K562 (cell line): ENCODE measurements around the gene UBR4. TPM values are rescaled to one million over a fixed set of nuclear protein-coding genes. Genes with fewer than 3 reads are reported as not detected.

Experiments used
- ATAC-seq: fragments of 200-7000 bp; cut with Tn5 transposase; 3 replicates; pipeline ENCODE4 v1.9.1; 2020; ENCODE audit warnings: moderate library complexity
- BruUV-seq: library from RNA; stranded (reverse); fragments of 400-500 nt; replicated peaks from 2 replicates; lab custom pipeline; 2021; lab: Mats Ljungman, UMichigan
- CTCF ChIA-PET: fragments of 300-600 bp; formaldehyde crosslinking; extraction: SDS; loops from one replicate; lab custom pipeline; 2021; ENCODE audit warnings: low intra/inter-chr PET ratio; lab: Yijun Ruan, JAX
- POLR2A ChIA-PET: fragments of 300-600, 350-650 bp; sonication (Branson Sonifier 250); formaldehyde crosslinking; extraction: SDS; loops from one replicate; lab custom pipeline; 2021; ENCODE audit warnings: antibody characterized with exemption, inconsistent platforms; lab: Yijun Ruan, JAX
- DNase-seq, 4 experiments: peaks; one replicate each; pipeline versions ENCODE4 v3.0.0 to v3.0.0-alpha.2; 2011 to 2018; ENCODE audit warnings: low spot score in 3 of 4, mixed read lengths in 3 of 4; ENCODE audit errors: extremely low read depth in 1 of 4
- FAIRE-seq: peaks from 2 replicates; lab custom pipeline; 2011; peaks lifted over from hg19 to GRCh38; lab: Jason Lieb, UNC
- H2AFZ ChIP-seq: 2 replicates; pipeline ENCODE4 v1.6.0; 2011; ENCODE audit warnings: low read depth, low read length, control low read depth, inconsistent platforms
- H3K27ac ChIP-seq: fragments of 200-600 bp; 3 replicates; pipeline ENCODE4 v1.8.0; 2011; ENCODE audit warnings: low read depth, mild to moderate bottlenecking, control low read depth, inconsistent platforms, low read length, moderate library complexity, mixed read lengths; ENCODE audit errors: extremely low read depth
- H3K27me3 ChIP-seq, 2 experiments: fragments of 300-600 bp in 1 of 2; 2 replicates in 1 of 2; 3 replicates in 1 of 2; pipeline versions ENCODE4 v1.6.0 to v1.8.0; 2011; ENCODE audit warnings: inconsistent platforms in 2 of 2, low read length in 2 of 2, mild to moderate bottlenecking in 1 of 2, mixed read lengths in 1 of 2, moderate library complexity in 1 of 2; ENCODE audit not compliant: control insufficient read depth in 2 of 2, insufficient read depth in 2 of 2
- H3K36me3 ChIP-seq: fragments of 300-600 bp; 3 replicates; pipeline ENCODE4 v1.8.0; 2011; ENCODE audit warnings: mild to moderate bottlenecking, low read length, inconsistent platforms; ENCODE audit not compliant: control insufficient read depth, insufficient read depth
- H3K4me1 ChIP-seq, 2 experiments: fragments of 200-600 bp in 1 of 2; replicated peaks in 1 of 2; 2 replicates in 1 of 2; 3 replicates in 1 of 2; pipeline versions ENCODE4 v1.5.1 to v1.8.0; 2011; ENCODE audit warnings: inconsistent platforms in 2 of 2, low read length in 2 of 2, mild to moderate bottlenecking in 1 of 2, mixed read lengths in 1 of 2, moderate library complexity in 1 of 2; ENCODE audit not compliant: control insufficient read depth in 2 of 2, insufficient read depth in 2 of 2
- H3K4me2 ChIP-seq: 2 replicates; pipeline ENCODE4 v1.6.1; 2011; ENCODE audit warnings: low read length, control low read depth, inconsistent platforms, mixed read lengths; ENCODE audit not compliant: insufficient read depth
- H3K4me3 ChIP-seq: fragments of 200-600 bp; sonication (generic), shearing (Covaris generic); 2 replicates; pipeline ENCODE4 v1.5.1; 2016; ENCODE audit warnings: control low read depth, inconsistent platforms
- H3K79me2 ChIP-seq: fragments of 200-600 bp; 3 replicates; pipeline ENCODE4 v1.8.0; 2011; ENCODE audit warnings: low read length, inconsistent platforms; ENCODE audit not compliant: control insufficient read depth, insufficient read depth
- H3K9ac ChIP-seq, 2 experiments: 2 replicates each; pipeline versions ENCODE4 v1.6.0 to v1.6.1; 2011; ENCODE audit warnings: low read depth in 2 of 2, low read length in 2 of 2, control low read depth in 1 of 2, inconsistent platforms in 1 of 2, mild to moderate bottlenecking in 1 of 2, mixed read lengths in 1 of 2; ENCODE audit not compliant: insufficient read depth in 1 of 2
- H3K9me1 ChIP-seq: one replicate; pipeline ENCODE4 v1.6.0; 2011; ENCODE audit warnings: inconsistent platforms, mild to moderate bottlenecking, low read length, moderate library complexity; ENCODE audit not compliant: control insufficient read depth, insufficient read depth
- H3K9me3 ChIP-seq: replicated peaks from 2 replicates; pipeline ENCODE4 v1.5.1; 2011; ENCODE audit warnings: low read depth, low read length, inconsistent platforms; ENCODE audit not compliant: control insufficient read depth, insufficient read depth
- H4K20me1 ChIP-seq: replicated peaks from 2 replicates; pipeline ENCODE4 v1.6.1; 2011; ENCODE audit warnings: low read length, inconsistent platforms, mixed read lengths; ENCODE audit not compliant: control insufficient read depth, insufficient read depth
- CAMTA2 ChIP-seq: fragments of 250-450 bp; sonication (Bioruptor Pico); conservative IDR thresholded peaks from 2 replicates; pipeline ENCODE4 v1.5.1; 2022
- HDAC2 ChIP-seq: fragments of 450-650 bp; IDR thresholded peaks from 2 replicates; pipeline ENCODE4 v1.6.1; 2016; ENCODE audit warnings: mild to moderate bottlenecking
- HNRNPUL1 ChIP-seq: fragments of 200-400 bp; formaldehyde crosslinking; IDR thresholded peaks from 2 replicates; pipeline ENCODE4 v1.6.1; 2017; ENCODE audit warnings: low read length
- KLF1 ChIP-seq: fragments of 450-650 bp; IDR thresholded peaks from 2 replicates; pipeline ENCODE4 v1.6.1; 2016; ENCODE audit warnings: missing genetic modification characterization, missing compliant biosample characterization
- POLR3G ChIP-seq: IDR thresholded peaks from 2 replicates; pipeline ENCODE4 v1.6.1; 2011; ENCODE audit not compliant: insufficient read length, insufficient replicate concordance; ENCODE audit errors: extremely low read depth
- RBM39 ChIP-seq: fragments of 200-400 bp; formaldehyde crosslinking; optimal IDR thresholded peaks from 2 replicates; pipeline ENCODE3; 2018; ENCODE audit warnings: low read depth, low read length
- SMAD2 ChIP-seq: fragments of 150-350 bp; IDR thresholded peaks from 2 replicates; pipeline ENCODE4 v1.6.1; 2014; ENCODE audit warnings: low read depth, mild to moderate bottlenecking, low read length
- STAT5B ChIP-seq: fragments of 250-450 bp; sonication (Bioruptor Pico); IDR thresholded peaks from 2 replicates; pipeline ENCODE4 v1.8.0; 2021; ENCODE audit warnings: mild to moderate bottlenecking, inconsistent platforms
- ZNF644 ChIP-seq: fragments of 200-800 bp; sonication (Bioruptor generic); IDR thresholded peaks from 2 replicates; pipeline ENCODE4 v1.6.1; 2016; ENCODE audit warnings: low read depth, missing genetic modification characterization, missing compliant biosample characterization
- WGBS: fragments of 100-300 bp; shearing (Covaris generic); methylation state at CpG from one replicate; pipeline ENCODE4 v1.1.6; 2016; ENCODE audit warnings: low coverage, mixed read lengths; ENCODE audit not compliant: insufficient coverage; ENCODE audit errors: missing lambda C conversion rate; 5-methylcytosine and 5-hydroxymethylcytosine counted together
- in situ Hi-C: fragments of 300-500 bp; cut with MboI; formaldehyde crosslinking; loops from 4 replicates; pipeline ENCODE4 v1.15.0; 2018; ENCODE audit warnings: inconsistent platforms, mixed read lengths
- intact Hi-C: fragments of 100-400 bp; cut with micrococcal nuclease; formaldehyde crosslinking; loops from 2 replicates; pipeline ENCODE4 v1.14.2; 2022
- polyA plus RNA-seq, 8 experiments: library from polyadenylated mRNA; depleted of rRNA in 4 of 8; stranded (reverse) in 5 of 8; unstranded in 3 of 8; fragments of >200 nt; fragmentation: Nextera tagmentation in 2 of 8; fragmentation: Illumina TruSeq in 1 of 8; extraction: Ambion mirVana in 2 of 8; extraction: Trizol in 1 of 8; gene quantifications; 2 replicates each; pipeline versions ENCODE4 v1.2.1 to v1.2.3, GENCODE V29; 2011 to 2014; ENCODE audit warnings: inconsistent platforms in 1 of 8, missing spikeins in 1 of 8
- total RNA-seq, 7 experiments: library from RNA; depleted of rRNA in 6 of 7; stranded (reverse); fragments of >200 nt in 6 of 7; fragmentation: Illumina TruSeq in 2 of 7; extraction: Trizol in 2 of 7; gene quantifications; 2 replicates each; pipeline versions ENCODE4 v1.2.1 to v1.2.3, GENCODE V29; 2011 to 2021; ENCODE audit warnings: low replicate concordance in 1 of 7
- TF ChIP-seq, protein P1 (sequence below), 3 experiments: fragments of 200-800 bp in 1 of 3; fragments of 250-450 bp in 1 of 3; fragments of 450-650 bp in 1 of 3; sonication (Bioruptor Pico) in 1 of 3; sonication (Bioruptor generic) in 1 of 3; formaldehyde crosslinking in 1 of 3; IDR thresholded peaks; 2 replicates each; pipeline versions ENCODE4 v1.6.1 to v1.8.0; 2016 to 2022; ENCODE audit warnings: mild to moderate bottlenecking in 2 of 3, missing genetic modification characterization in 2 of 3, missing compliant biosample characterization in 1 of 3, moderate library complexity in 1 of 3
- TF ChIP-seq, protein P2 (sequence below): fragments of 450-650 bp; IDR thresholded peaks from 2 replicates; pipeline ENCODE4 v1.6.1; 2016; ENCODE audit warnings: low read depth, mild to moderate bottlenecking, moderate library complexity

UBR4 gene
- total and polyA plus RNA-seq, 9 of the 15 experiments (the other 6 are each of a cell fraction or from before 2014, with no cell fraction given), result 55.4 to 277 (median 123) TPM

DNA sequence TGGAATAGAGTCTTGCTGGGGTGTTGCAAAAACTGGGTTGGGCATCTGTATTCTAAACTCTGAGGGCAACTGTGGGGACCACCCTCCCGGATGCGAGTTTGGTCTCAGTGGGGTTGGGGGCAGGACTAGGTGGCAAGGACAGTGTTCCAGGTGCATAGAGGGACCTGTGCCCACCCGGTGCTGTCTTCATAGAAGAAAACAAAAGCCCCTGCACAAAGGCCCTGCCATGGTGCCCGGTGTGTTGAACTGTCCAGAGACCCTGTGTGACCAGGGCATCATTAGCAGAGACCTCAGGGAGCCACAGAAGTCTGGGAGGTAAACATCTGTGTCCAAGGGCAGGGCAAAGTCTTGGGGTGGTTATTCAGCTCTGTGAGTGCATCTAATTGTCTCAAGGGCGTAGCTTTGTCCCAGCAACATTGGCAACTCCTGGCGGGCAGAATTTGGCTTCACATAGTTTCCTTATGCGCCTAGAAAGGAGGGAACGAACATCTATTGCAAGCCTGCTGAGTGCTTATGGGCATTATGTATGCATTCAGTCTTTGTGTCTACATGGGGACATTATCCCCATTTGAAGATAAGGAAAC, 181.4 kb downstream of the UBR4 start:
- Histone ChIP-seq H3K9me1 (no peaks in the 10 kb centered on the region), H4K20me1 (no peaks in the 10 kb centered on the region; the same call in 1 of the 2 replicates), H3K36me3 (no peaks in the 10 kb centered on the region), H3K4me1 (0 out of 5 replicates have a peak, but pooled peaks cover 0 to under 1% of the 10 kb centered on the region in 2 experiments), H3K27ac (no peak overlapping the region), H2AFZ (no peak overlapping the region), H3K9me3 (no peaks in the 10 kb centered on the region), H3K4me3 (no peak overlapping the region), H3K27me3 (peaks cover 36 to 45% of the 10 kb centered on the region in 2 experiments; a peak in 4 of 5 replicates), H3K9ac (no peak overlapping the region), H3K79me2 (no peaks in the 10 kb centered on the region), H3K4me2 (no peak overlapping the region)
- no peak for ATAC-seq
- under 1% methylated on average over 8 of the region's 8 CpGs for WGBS
- TF ChIP-seq SMAD2 (no peak), CAMTA2 (no peak), RBM39 (no peak), POLR3G (no peak), STAT5B (no peak), KLF1 (no peak), HDAC2 (no peak), HNRNPUL1 (no peak), ZNF644 (tag) (no peak)
- TF ChIP-seq, protein P1, sequence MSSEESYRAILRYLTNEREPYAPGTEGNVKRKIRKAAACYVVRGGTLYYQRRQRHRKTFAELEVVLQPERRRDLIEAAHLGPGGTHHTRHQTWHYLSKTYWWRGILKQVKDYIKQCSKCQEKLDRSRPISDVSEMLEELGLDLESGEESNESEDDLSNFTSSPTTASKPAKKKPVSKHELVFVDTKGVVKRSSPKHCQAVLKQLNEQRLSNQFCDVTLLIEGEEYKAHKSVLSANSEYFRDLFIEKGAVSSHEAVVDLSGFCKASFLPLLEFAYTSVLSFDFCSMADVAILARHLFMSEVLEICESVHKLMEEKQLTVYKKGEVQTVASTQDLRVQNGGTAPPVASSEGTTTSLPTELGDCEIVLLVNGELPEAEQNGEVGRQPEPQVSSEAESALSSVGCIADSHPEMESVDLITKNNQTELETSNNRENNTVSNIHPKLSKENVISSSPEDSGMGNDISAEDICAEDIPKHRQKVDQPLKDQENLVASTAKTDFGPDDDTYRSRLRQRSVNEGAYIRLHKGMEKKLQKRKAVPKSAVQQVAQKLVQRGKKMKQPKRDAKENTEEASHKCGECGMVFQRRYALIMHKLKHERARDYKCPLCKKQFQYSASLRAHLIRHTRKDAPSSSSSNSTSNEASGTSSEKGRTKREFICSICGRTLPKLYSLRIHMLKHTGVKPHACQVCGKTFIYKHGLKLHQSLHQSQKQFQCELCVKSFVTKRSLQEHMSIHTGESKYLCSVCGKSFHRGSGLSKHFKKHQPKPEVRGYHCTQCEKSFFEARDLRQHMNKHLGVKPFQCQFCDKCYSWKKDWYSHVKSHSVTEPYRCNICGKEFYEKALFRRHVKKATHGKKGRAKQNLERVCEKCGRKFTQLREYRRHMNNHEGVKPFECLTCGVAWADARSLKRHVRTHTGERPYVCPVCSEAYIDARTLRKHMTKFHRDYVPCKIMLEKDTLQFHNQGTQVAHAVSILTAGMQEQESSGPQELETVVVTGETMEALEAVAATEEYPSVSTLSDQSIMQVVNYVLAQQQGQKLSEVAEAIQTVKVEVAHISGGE (CRISPR knock-in tag; IDR thresholded peaks at IDR 0.05), result no peak
- TF ChIP-seq, protein P2, sequence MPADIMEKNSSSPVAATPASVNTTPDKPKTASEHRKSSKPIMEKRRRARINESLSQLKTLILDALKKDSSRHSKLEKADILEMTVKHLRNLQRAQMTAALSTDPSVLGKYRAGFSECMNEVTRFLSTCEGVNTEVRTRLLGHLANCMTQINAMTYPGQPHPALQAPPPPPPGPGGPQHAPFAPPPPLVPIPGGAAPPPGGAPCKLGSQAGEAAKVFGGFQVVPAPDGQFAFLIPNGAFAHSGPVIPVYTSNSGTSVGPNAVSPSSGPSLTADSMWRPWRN, result no peak
- intact Hi-C loops, result no loop called here
- BruUV-seq, result no TSS peak
- ChIA-PET CTCF (no interaction called here), POLR2A (interaction anchor here (0.5 kb wide), 1 partner anchor 741 kb away, joined by 3 read pairs; no protein-coding TSS in a partner anchor)
- no peak for DNase-seq
- FAIRE-seq, result no peak
- in situ Hi-C loops, result no loop called here
